ENCODE results near the gene BRCA2.

DNA sequence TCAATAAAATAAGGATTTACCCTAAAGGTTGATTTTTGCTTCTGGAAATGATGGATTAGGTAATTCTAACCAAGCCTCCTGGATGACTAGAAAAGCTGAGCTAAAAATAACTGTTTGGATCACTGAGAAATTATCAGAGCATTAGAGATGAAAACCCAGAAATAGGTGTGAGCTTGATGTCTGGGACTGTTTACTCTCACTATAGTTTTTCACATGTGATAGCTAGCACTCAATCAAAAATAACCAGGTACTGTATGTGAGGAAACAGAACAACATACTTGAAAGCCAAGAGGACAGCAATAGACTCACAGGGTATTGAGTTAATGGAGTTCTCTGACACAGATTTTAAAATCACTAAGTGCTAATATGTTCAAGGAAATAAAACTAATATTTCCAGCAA lies 9.7 kb upstream of the BRCA2 start:
- TF ChIP-seq, protein P1, sequence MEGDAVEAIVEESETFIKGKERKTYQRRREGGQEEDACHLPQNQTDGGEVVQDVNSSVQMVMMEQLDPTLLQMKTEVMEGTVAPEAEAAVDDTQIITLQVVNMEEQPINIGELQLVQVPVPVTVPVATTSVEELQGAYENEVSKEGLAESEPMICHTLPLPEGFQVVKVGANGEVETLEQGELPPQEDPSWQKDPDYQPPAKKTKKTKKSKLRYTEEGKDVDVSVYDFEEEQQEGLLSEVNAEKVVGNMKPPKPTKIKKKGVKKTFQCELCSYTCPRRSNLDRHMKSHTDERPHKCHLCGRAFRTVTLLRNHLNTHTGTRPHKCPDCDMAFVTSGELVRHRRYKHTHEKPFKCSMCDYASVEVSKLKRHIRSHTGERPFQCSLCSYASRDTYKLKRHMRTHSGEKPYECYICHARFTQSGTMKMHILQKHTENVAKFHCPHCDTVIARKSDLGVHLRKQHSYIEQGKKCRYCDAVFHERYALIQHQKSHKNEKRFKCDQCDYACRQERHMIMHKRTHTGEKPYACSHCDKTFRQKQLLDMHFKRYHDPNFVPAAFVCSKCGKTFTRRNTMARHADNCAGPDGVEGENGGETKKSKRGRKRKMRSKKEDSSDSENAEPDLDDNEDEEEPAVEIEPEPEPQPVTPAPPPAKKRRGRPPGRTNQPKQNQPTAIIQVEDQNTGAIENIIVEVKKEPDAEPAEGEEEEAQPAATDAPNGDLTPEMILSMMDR (IDR thresholded peaks at IDR 0.05; ENCODE audit: low read length) = no peak
- TF ChIP-seq EZH2 (optimal IDR thresholded peaks at IDR 0.05; ENCODE audit: low read depth, low read length) = no peak
